Mesendoderm (in vitro differentiated cells): ENCODE results near the gene FCGR3A.

Source experiments
- DNase-seq: peaks from one replicate; pipeline ENCODE4 v3.0.0; 2013
- H2AK5ac ChIP-seq: 2 replicates; pipeline ENCODE4 v1.6.1; 2013; ENCODE audit warnings: low read length, inconsistent platforms
- H2BK120ac ChIP-seq: 2 replicates; pipeline ENCODE4 v1.6.1; 2013; ENCODE audit warnings: low read depth, mild to moderate bottlenecking, low read length, moderate library complexity, mixed read lengths
- H2BK15ac ChIP-seq: replicated peaks from 2 replicates; pipeline ENCODE4 v1.6.1; 2013; ENCODE audit warnings: low read depth, mild to moderate bottlenecking, moderate library complexity
- H2BK5ac ChIP-seq: 2 replicates; pipeline ENCODE4 v1.6.1; 2013; ENCODE audit warnings: low read length, inconsistent platforms
- H3K18ac ChIP-seq: 2 replicates; pipeline ENCODE4 v1.6.1; 2013; ENCODE audit warnings: mild to moderate bottlenecking, low read length, mixed read lengths
- H3K23ac ChIP-seq: one replicate; pipeline ENCODE4 v1.6.1; 2013; ENCODE audit warnings: low read length
- H3K27ac ChIP-seq: 2 replicates; pipeline ENCODE4 v1.5.1; 2013; ENCODE audit warnings: low read depth, mild to moderate bottlenecking, inconsistent platforms, low read length, moderate library complexity
- H3K27me3 ChIP-seq: 2 replicates; pipeline ENCODE4 v1.6.1; 2013; ENCODE audit warnings: low read length, control low read depth, mild to moderate bottlenecking, inconsistent platforms; ENCODE audit not compliant: insufficient read depth, poor library complexity
- H3K36me3 ChIP-seq: 2 replicates; pipeline ENCODE4 v1.6.1; 2013; ENCODE audit warnings: low read length, inconsistent platforms; ENCODE audit not compliant: control insufficient read depth, insufficient read depth
- H3K4ac ChIP-seq: one replicate; pipeline ENCODE4 v1.6.1; 2013; ENCODE audit warnings: low read depth, mild to moderate bottlenecking, low read length, moderate library complexity
- H3K4me1 ChIP-seq: 2 replicates; pipeline ENCODE4 v1.6.1; 2013; ENCODE audit warnings: low read depth, low read length, inconsistent platforms; ENCODE audit not compliant: control insufficient read depth
- H3K4me2 ChIP-seq: 2 replicates; pipeline ENCODE4 v1.6.1; 2013; ENCODE audit warnings: low read length
- H3K4me3 ChIP-seq: 2 replicates; pipeline ENCODE4 v1.5.1; 2013; ENCODE audit warnings: mild to moderate bottlenecking, low read length
- H3K56ac ChIP-seq: one replicate; pipeline ENCODE4 v1.6.1; 2013; ENCODE audit warnings: low read length
- H3K79me1 ChIP-seq: 2 replicates; pipeline ENCODE4 v1.6.1; 2013; ENCODE audit warnings: low read length, inconsistent platforms
- H3K79me2 ChIP-seq: 2 replicates; pipeline ENCODE4 v1.6.1; 2013; ENCODE audit warnings: mild to moderate bottlenecking, low read length; ENCODE audit not compliant: control insufficient read depth, insufficient read depth
- H3K9ac ChIP-seq: 2 replicates; pipeline ENCODE4 v1.6.1; 2013; ENCODE audit warnings: low read length, inconsistent platforms
- H4K5ac ChIP-seq: one replicate; pipeline ENCODE4 v1.6.1; 2013; ENCODE audit warnings: low read length
- H4K8ac ChIP-seq: one replicate; pipeline ENCODE4 v1.6.1; 2013; ENCODE audit warnings: low read depth, mild to moderate bottlenecking, control low read depth, low read length, moderate library complexity
- WGBS: extraction: QIAGEN DNeasy Blood & Tissue Kit; methylation state at CpG from one replicate; pipeline ENCODE4 v1.1.7; 2013; ENCODE audit warnings: low lambda C conversion rate, missing lambda C conversion rate; ENCODE audit not compliant: insufficient coverage; ENCODE audit errors: extremely low coverage; 5-methylcytosine and 5-hydroxymethylcytosine counted together

Gene FCGR3A

GRCh38 chr1:161501234-161501633 lies 48.4 kb downstream of the FCGR3A start:
- Histone ChIP-seq H3K18ac (no peak overlapping the region), H3K23ac (no peak overlapping the region), H3K27me3 (no peaks in the 10 kb centered on the region), H4K8ac (no peak overlapping the region), H2BK120ac (no peak overlapping the region), H3K4me1 (no peaks in the 10 kb centered on the region), H2AK5ac (no peak overlapping the region), H4K5ac (no peak overlapping the region), H3K9ac (no peak overlapping the region), H3K79me1 (no peaks in the 10 kb centered on the region), H3K4me3 (no peak overlapping the region), H2BK15ac (no peak overlapping the region), H3K27ac (no peak overlapping the region), H3K79me2 (no peaks in the 10 kb centered on the region), H3K56ac (no peak overlapping the region), H2BK5ac (no peak overlapping the region), H3K36me3 (no peaks in the 10 kb centered on the region), H3K4me2 (no peak overlapping the region), H3K4ac (no peak overlapping the region)
- no peak for DNase-seq
- no CpG with 5 or more reads among the region's 1 CpG for WGBS

GRCh38 chr1:161499099-161500039 lies 50.2 kb downstream of the FCGR3A start:
- DNase-seq: no peak
- no peak overlapping the region for H3K4ac ChIP-seq
- no peaks in the 10 kb centered on the region for H3K4me1 ChIP-seq
- no peaks in the 10 kb centered on the region for H3K27me3 ChIP-seq
- H4K5ac ChIP-seq: no peak overlapping the region
- H3K4me2 ChIP-seq: no peak overlapping the region
- WGBS: no CpG with 5 or more reads among the region's 8 CpGs
- H2BK5ac ChIP-seq: no peak overlapping the region
- no peak overlapping the region for H2AK5ac ChIP-seq
- no peak overlapping the region for H2BK15ac ChIP-seq
- H3K79me1 ChIP-seq: no peaks in the 10 kb centered on the region
- H3K79me2 ChIP-seq: no peaks in the 10 kb centered on the region
- no peak overlapping the region for H3K27ac ChIP-seq
- no peak overlapping the region for H2BK120ac ChIP-seq
- no peak overlapping the region for H3K4me3 ChIP-seq
- no peak overlapping the region for H3K18ac ChIP-seq
- H3K36me3 ChIP-seq: no peaks in the 10 kb centered on the region
- H4K8ac ChIP-seq: no peak overlapping the region
- H3K23ac ChIP-seq: no peak overlapping the region
- H3K9ac ChIP-seq: no peak overlapping the region
- H3K56ac ChIP-seq: no peak overlapping the region

GRCh38 chr1:161498646-161499045 lies 51.0 kb downstream of the FCGR3A start:
- H3K36me3 ChIP-seq: no peaks in the 10 kb centered on the region
- H2BK120ac ChIP-seq: no peak overlapping the region
- no peak overlapping the region for H3K4me3 ChIP-seq
- no peak overlapping the region for H3K9ac ChIP-seq
- no peaks in the 10 kb centered on the region for H3K79me2 ChIP-seq
- no peak overlapping the region for H2AK5ac ChIP-seq
- no peak for DNase-seq
- no peaks in the 10 kb centered on the region for H3K79me1 ChIP-seq
- no peak overlapping the region for H3K27ac ChIP-seq
- H4K5ac ChIP-seq: no peak overlapping the region
- H3K4me1 ChIP-seq: no peaks in the 10 kb centered on the region
- H3K27me3 ChIP-seq: no peaks in the 10 kb centered on the region
- no peak overlapping the region for H3K4ac ChIP-seq
- H3K18ac ChIP-seq: no peak overlapping the region
- no peak overlapping the region for H2BK15ac ChIP-seq
- no CpG with 5 or more reads among the region's 2 CpGs for WGBS
- no peak overlapping the region for H2BK5ac ChIP-seq
- H3K23ac ChIP-seq: no peak overlapping the region
- H3K4me2 ChIP-seq: no peak overlapping the region
- no peak overlapping the region for H3K56ac ChIP-seq
- no peak overlapping the region for H4K8ac ChIP-seq

- no peak overlapping the region for H3K27ac ChIP-seq
- H3K56ac ChIP-seq: no peak overlapping the region
- no peaks in the 10 kb centered on the region for H3K79me2 ChIP-seq
- no peak overlapping the region for H2BK15ac ChIP-seq
- no peaks in the 10 kb centered on the region for H3K4me1 ChIP-seq
- WGBS: no CpG with 5 or more reads among the region's 1 CpG
- no peak overlapping the region for H4K8ac ChIP-seq
- no peak overlapping the region for H2BK5ac ChIP-seq
- no peak overlapping the region for H2BK120ac ChIP-seq
- H3K36me3 ChIP-seq: no peaks in the 10 kb centered on the region
- no peak overlapping the region for H3K23ac ChIP-seq
- H3K79me1 ChIP-seq: no peaks in the 10 kb centered on the region
- H3K4ac ChIP-seq: no peak overlapping the region
- H3K4me3 ChIP-seq: no peak overlapping the region
- DNase-seq: no peak
- no peak overlapping the region for H2AK5ac ChIP-seq
- no peak overlapping the region for H3K18ac ChIP-seq
- no peaks in the 10 kb centered on the region for H3K27me3 ChIP-seq
- H4K5ac ChIP-seq: no peak overlapping the region
- H3K4me2 ChIP-seq: no peak overlapping the region
- no peak overlapping the region for H3K9ac ChIP-seq
Observed at GRCh38 chr1:161497961-161498360, 51.7 kb downstream of the FCGR3A start.

- H3K4me2 ChIP-seq: no peak overlapping the region
- no peak overlapping the region for H2BK15ac ChIP-seq
- no peaks in the 10 kb centered on the region for H3K36me3 ChIP-seq
- H3K27ac ChIP-seq: no peak overlapping the region
- no peak overlapping the region for H3K23ac ChIP-seq
- H3K27me3 ChIP-seq: no peaks in the 10 kb centered on the region
- no peak overlapping the region for H2AK5ac ChIP-seq
- H3K79me1 ChIP-seq: no peaks in the 10 kb centered on the region
- no peak overlapping the region for H3K4ac ChIP-seq
- no peak overlapping the region for H3K56ac ChIP-seq
- no peak overlapping the region for H3K18ac ChIP-seq
- no peak overlapping the region for H4K8ac ChIP-seq
- no peaks in the 10 kb centered on the region for H3K79me2 ChIP-seq
- no peak overlapping the region for H3K4me3 ChIP-seq
- H3K9ac ChIP-seq: no peak overlapping the region
- no peak overlapping the region for H2BK5ac ChIP-seq
- H2BK120ac ChIP-seq: no peak overlapping the region
- no peaks in the 10 kb centered on the region for H3K4me1 ChIP-seq
- no peak overlapping the region for H4K5ac ChIP-seq
- no peak for DNase-seq
Observed at GRCh38 chr1:161495490-161495889, 54.1 kb downstream of the FCGR3A start.
